IMR-90 (cell line): ENCODE results near the gene PARP2.

Experiments
- BHLHE40 ChIP-seq: fragments of 150-350 bp; IDR thresholded peaks from 2 replicates; pipeline ENCODE4 v1.6.1; 2016; ENCODE audit warnings: mild to moderate bottlenecking, low read depth, low read length
- CEBPB ChIP-seq: IDR thresholded peaks from 2 replicates; pipeline ENCODE4 v1.6.1; 2012; ENCODE audit warnings: low read depth, low read length, improper control_type of control experiment
- CTCF ChIP-seq: conservative IDR thresholded peaks from 2 replicates; pipeline ENCODE4 v1.5.1; 2012; ENCODE audit warnings: mild to moderate bottlenecking, low read depth, low read length, improper control_type of control experiment
- MAFK ChIP-seq: IDR thresholded peaks from 2 replicates; pipeline ENCODE4 v1.6.1; 2012; ENCODE audit warnings: low read depth, low read length, improper control_type of control experiment
- MAZ ChIP-seq: IDR thresholded peaks from 2 replicates; pipeline ENCODE4 v1.6.1; 2012; ENCODE audit warnings: low read depth, mild to moderate bottlenecking, low read length, improper control_type of control experiment, moderate library complexity, borderline replicate concordance
- MXI1 ChIP-seq: IDR thresholded peaks from 2 replicates; pipeline ENCODE4 v1.6.1; 2012; ENCODE audit warnings: low read depth, mild to moderate bottlenecking, low read length, moderate library complexity, borderline replicate concordance
- POLR2A ChIP-seq: IDR thresholded peaks from 2 replicates; pipeline ENCODE4 v1.6.1; 2012; ENCODE audit warnings: mild to moderate bottlenecking, low read depth, low read length
- RFX5 ChIP-seq: IDR thresholded peaks from 2 replicates; pipeline ENCODE4 v1.8.0; 2012; ENCODE audit warnings: low read depth, mild to moderate bottlenecking, low read length, moderate library complexity
- USF2 ChIP-seq: fragments of 150-350 bp; IDR thresholded peaks from 2 replicates; pipeline ENCODE4 v1.6.1; 2017; ENCODE audit warnings: mild to moderate bottlenecking, antibody characterized with exemption, low read length, low read depth

GRCh38 chr14:20383636-20384035 is 40.2 kb downstream of the PARP2 start:
- TF ChIP-seq CTCF (no peak), POLR2A (no peak), MAFK (no peak), MXI1 (no peak), BHLHE40 (no peak), USF2 (no peak), RFX5 (no peak), MAZ (no peak), CEBPB (no peak)
